ENCODE results near the gene FAM161A. TPM values are rescaled to one million over a fixed set of nuclear protein-coding genes. Genes with fewer than 3 reads are reported as not detected.
"Not testable (repeated sequence)": the region's sequence is repeated elsewhere in the genome, so short reads cannot be mapped to it uniquely, and the experiment has no call there.

Gene FAM161A
- total RNA-seq, 1 experiment from 2014 or later = 1.7 TPM

DNA sequence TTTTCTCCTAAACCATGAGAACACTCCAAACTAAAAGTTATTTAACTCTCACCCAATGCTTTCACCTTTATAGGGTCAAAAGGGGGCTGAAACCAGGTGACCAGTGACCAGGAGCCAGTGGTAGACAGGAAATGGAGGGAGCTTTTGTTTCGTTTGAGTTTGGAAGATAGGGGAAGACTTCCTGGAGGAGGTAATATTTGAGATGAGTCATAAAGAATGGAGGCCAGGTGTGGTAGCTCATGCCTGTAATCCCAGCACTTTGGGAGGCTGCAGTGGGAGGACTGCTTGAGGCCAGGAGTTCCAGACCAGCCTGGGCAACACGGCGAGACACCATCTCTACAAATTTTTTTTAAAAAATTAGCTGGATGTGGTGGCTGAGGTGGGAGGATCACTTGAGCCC is 8.5 kb downstream of the FAM161A start:
- DNase-seq (ENCODE audit: low read depth) = no peak

DNA sequence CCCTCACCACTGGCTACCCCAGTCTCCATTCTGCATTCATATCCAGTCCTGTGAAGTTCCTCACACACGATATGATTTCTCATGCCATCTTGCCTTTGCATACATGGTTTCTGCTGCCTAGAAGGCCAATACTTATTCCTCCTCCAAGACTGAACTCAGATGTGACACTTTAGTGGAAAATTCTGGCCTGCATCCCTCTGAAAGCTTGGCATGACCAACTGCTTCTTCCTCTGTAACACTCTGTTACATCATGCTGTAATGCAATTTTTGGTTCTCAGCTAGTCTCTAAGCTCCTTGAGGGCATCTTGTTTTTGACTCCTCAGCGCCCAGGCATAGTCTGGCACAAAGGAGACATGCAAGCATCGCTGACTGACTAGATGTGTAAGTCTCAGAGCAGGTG is 12.6 kb downstream of the FAM161A start:
- DNase-seq (ENCODE audit: low read depth) = no peak

DNA sequence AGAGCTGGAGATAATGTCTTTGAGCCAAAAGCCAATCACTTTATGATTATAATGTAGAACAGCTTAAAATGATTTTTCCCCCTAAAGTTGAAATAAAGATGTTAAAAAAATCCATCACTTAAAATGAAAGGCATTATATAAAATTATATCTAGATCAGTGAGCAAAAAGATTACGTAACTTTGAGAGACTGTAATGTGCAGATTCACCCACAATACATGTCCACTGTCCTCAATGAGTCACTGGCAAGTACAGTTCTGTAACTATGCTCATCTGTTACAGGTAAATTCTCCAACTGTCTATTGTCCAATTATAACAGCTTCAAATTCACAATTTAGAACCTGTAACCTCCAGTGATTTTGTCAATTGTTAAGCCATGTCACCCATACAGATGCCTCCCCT is 19.0 kb downstream of the FAM161A start:
- peak; percentile 6 for DNase-seq (ENCODE audit: low read depth)

DNA sequence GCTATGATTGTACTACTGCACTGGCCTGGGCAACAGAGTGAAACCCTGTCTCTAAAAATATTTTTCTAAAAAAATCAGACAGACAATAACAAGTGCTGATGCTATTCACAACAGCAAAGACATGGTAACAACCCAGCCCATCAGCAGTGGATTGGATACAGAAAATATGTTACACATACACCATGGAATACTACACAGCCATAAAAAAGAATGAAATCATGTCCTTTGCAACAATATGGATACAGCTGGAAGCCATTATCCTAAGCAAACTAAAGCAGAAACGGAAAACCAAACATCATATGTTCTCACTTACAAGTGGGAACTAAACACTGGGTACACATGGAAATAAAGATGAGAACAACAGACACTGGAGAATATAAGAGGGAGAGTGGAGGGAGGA is 19.9 kb downstream of the FAM161A start:
- DNase-seq (ENCODE audit: low read depth) = no peak

DNA sequence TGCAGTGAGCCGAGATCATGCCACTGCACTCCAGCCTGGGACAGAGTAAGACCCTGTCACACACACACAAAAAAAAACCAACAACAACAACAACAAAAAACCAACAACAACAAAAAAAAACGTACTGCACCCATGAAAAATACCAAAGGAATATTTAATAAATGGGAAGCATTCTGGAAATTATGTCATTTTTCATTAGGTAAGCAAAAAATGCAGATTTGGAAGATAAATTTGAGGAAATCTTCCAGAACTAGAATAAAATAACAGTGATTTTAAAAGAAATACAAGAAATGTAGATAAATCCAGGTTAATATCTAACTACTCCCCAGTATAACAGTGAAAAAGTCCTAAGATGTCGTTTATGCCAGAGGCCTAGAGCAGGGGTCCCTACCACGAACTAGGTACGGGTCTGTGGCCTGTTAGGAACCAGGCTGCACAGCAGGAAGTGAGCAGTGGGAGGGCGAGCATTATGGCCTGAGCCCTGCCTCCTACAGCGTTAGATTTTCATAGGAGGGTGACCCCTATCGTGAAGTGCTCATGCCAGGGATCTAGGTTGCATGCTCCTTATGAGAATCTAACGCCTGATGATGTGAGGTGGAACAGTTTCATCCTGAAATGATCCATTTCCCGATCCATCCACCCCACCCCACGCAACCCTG is 21.5 kb downstream of the FAM161A start:
- no peak for DNase-seq (ENCODE audit: low read depth)

DNA sequence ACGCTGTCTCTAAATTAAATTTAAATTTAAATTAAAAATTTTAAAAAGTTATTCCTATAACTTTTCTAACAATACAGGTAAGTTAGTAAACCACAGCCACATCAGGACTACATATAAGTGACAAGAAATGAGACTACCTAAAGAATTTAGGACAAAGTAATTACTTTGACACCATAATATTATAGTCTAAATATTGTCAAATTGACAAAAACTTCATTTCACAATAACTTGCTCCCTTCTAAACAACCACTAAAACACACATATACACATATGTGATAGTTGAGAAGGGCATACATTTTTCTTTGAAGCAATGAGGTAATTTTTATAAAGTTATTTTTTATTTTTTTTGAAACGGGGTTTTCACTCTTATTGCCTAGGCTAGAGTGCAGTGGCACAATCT is 31.6 kb downstream of the FAM161A start:
- no peak for DNase-seq (ENCODE audit: low read depth)

DNA sequence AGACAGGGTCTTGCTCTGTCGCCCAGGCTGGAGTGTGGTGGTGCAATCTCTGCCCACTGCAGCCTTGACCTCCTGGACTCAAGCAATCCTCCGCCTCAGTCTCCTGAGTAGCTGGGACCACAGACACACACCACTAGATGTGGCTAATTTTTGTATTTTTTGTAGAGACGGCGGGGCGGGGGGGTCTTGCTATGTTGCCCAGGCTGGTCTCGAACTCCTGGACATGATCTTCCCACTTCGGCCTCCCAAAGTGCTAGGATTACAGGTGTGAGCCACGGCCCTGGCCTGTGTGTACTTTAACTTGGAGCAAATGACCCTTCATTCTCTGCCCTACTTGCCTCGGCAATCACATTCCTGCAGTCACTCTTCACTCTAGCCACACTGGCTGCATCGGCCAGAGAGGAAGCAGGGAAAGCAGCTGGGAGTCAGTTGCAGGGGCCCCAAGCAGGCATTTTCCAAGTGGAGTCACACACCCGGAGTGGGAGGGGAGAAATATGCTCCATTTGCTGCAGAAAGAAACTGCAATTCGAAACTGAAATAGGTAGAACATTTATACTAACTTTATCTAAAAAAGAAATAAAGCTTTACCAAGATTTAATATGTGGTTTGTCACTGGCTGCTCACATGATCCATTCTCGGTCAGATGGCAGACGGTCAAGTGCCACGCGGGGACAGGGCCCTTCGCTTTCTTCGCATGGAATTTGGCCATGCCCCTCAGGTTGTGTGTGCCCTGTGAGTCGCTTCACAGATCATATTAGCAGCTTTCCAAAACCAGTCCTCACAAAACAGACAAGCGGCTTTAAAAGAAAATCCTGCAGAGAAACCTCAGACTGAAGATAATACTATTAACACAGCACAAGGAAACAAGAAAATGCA is 37.1 kb downstream of the FAM161A start:
- no peak for DNase-seq (ENCODE audit: low read depth)

DNA sequence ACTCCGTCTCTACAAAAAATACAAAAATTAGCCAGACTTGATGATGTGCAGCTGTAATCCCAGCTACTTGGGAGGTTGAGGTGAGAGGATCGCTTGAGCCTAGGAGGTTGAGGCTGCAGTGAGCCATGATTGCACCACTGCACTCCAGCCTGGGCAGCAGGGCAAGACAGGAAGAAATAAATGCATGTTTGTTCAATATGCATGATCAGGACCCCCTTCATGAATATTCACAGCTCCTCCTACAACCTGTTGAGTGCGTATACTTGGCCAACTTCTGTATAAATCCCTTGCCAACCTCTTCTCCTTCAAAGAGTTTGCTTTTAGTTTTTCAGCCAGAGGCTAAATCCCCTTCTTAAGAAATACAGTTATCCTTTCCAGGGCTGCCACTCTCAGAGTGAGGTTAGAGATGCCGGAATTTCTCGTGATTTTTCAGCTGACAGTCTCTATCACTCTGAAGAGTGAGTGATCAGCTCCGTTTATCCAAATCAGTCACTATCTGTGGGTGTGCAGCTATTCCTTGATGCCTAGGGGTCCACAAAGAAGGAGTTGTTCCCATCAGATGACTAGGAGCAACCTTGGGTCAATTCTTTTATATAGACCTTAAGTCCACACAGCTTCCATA is 39.2 kb downstream of the FAM161A start:
- no peak for DNase-seq (ENCODE audit: low read depth)

DNA sequence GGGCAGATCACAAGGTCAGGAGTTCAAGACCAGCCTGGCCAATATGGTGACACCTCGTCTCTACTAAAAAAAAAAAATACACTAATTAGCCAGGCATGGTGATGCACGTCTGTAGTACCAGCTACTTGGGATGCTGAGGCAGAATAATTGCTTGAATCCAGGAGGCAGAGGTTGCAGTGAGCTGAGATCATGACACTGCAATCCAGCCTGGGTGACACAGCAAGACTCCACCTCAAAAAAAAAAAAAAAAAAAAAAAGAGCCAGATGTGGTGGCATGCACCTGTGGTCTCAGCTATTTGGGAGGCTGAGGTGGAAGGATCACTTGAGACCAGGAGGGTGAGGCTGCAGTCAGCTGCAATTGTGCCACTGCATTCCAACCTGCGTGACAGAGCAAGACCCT is 40.5 kb downstream of the FAM161A start:
- not testable (repeated sequence) for DNase-seq (ENCODE audit: low read depth)

DNA sequence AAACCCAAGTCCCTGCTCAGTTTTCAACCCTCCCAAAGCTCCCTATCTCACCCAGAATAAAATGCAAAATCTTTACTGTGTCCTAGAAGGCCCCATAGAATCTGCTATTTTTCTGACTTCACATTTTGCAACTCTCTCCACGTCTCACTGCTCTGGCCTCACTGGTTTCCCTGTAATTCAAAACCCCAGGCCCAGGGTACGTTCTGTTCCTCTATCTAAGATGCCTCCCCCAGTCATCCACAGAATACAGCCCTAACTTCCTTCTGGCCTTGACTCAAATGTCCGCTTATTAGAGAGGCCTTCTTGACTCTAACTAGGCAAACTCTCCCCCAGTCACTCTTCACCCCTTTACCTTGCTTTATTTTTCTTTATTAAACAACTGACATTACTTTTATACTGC is 42.0 kb downstream of the FAM161A start:
- DNase-seq (ENCODE audit: low read depth) = no peak

DNA sequence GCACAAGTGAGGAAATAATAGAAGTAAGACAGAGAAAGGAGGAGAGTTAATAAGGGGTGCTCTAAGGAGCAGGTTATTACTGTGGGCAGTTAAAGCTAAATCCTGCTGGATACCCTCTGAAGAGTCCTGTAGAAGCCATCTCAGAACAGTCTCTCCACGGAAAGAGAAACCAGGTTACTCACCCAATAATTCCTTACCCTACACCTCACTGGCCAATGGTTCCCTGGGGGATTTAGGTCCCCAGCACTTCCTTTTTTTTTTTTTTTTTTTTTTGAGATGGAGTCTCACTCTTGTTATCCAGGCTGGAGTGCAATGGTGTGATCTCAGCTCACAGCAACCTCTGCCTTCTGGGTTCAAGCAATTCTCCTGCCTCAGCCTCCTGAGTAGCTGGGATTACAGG is 43.7 kb downstream of the FAM161A start:
- DNase-seq (ENCODE audit: low read depth) = not testable (repeated sequence)

DNA sequence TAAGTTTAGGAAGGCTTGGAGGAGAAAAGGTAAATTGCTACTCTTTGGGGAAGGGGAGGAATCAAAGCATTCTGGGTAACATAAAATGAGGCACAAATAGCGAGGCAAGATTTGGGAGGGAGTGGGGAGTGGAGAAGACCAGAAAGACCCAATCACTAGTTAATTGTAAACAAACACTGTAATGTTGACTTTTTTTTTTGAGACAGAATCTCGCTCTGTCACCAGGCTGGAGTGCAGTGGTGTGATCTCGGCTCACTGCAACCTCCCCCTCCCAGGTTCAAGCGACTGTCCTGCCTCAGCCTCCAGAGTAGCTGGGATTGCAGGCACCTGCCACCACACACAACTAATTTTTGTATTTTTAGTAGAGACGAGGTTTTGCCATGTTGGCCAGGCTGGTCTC is 45.2 kb downstream of the FAM161A start:
- DNase-seq (ENCODE audit: low read depth) = not testable (repeated sequence)

DNA sequence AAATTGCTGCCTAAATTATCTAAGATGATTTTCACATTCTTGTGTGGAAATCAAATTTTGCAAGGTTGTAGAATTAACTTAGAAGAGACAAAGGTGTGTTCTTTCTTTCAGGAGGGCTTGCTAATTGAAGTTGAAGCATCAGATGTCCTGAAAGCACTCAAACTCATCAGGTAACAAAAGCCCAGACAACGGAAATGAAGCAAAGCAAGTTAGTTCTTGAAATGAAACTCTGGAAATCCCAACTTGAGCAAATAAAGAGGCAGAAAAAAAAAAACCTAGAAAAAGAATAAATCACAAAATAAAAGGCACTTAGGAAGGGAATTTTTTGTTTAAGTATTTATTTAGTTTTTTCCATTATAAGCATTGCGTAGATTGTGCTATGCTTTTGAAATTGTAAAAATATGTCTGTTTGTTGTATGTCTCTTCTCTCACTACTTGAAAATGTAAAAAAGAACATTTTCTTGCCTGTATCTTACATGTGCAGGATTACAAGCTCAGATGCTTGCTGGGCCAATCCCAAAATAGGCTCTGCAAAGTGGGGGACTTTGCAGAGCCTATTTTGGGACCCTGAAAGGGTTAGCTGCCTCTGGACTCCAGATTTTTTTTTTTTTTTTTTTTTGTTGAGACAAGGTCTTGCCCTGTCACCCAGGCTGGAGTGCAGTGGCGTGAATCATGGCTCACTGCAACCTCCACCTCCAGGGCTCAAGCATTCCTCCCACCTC is 46.7 kb downstream of the FAM161A start:
- no peak for DNase-seq (ENCODE audit: low read depth)

DNA sequence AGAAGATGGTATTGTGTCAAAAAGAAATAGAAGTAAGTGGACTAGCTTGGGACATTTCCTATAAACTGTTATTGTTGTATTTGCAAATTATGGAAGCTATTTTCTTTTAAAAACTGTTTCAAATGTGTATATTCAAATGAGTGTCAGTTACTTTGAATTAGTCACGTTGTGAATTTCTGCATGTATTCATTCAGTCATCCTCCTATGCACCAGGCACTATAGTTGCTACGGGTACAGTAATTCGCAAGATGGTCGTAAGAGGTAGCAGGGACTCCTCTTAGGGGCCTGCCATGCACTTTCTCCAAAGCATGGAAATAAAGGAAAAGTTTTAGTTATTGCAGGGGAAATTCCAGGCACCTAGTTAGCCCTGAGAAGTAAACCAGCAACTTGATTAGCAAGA is 51.3 kb downstream of the FAM161A start:
- DNase-seq (ENCODE audit: low read depth) = no peak

DNA sequence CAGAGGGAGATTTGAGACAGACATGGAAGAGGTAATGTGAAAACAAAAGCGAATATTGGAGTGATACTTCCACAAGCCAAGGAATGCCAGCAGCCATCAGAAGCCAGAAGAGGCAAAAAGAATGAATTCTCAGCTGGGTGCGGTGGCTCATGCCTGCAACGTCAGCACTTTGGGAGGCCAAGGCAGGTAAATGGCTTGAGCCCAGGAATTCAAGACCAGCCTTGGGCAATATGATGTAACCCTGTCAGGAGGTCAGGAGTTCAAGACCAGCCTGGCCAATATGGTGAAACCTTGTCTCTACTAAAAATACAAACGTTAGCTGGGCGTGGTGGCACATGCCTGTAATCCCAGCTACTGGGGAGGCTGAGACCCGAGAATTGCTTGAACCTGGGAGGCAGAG is 54.8 kb downstream of the FAM161A start:
- DNase-seq (ENCODE audit: low read depth) = no peak

DNA sequence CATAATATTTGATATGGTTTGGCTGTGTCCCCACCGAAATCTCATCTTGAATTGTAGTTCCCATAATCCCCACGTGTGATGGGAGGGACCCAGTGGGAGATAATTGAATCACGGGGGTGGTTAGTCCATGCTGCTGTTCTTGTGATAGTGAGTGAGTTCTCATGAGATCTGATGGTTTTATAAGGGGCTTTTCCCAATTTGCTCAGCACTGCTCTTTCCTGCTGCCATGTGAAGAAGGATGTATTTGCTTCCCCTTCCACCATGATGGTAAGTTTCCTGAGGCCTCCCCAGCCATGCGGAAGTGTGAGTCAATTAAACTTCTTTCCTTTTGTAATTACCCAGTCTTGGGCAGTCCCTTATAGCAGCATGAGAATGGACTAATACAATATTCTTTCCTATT is 56.4 kb downstream of the FAM161A start:
- DNase-seq (ENCODE audit: low read depth) = not testable (repeated sequence)

DNA sequence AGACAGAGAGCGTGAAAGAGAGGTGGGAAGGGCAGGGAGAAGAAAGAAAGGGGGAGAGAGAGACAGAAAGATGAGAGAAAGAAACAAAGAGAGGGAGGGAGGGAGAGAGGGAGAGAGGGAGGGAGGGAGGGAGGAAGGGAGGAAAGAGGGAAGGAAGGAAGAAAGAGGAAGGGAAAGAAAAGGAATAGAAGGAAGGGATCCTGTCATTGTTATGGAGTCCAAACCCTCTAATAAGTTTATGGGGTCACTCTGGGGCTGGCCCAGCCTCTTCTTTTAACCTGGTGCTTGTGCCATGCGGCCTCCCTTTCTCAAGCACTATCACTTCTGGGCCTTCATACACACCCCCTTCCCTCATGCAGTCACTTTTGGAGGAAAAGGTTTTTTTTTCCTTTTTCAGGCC is 58.5 kb downstream of the FAM161A start:
- no peak for DNase-seq (ENCODE audit: low read depth)

DNA sequence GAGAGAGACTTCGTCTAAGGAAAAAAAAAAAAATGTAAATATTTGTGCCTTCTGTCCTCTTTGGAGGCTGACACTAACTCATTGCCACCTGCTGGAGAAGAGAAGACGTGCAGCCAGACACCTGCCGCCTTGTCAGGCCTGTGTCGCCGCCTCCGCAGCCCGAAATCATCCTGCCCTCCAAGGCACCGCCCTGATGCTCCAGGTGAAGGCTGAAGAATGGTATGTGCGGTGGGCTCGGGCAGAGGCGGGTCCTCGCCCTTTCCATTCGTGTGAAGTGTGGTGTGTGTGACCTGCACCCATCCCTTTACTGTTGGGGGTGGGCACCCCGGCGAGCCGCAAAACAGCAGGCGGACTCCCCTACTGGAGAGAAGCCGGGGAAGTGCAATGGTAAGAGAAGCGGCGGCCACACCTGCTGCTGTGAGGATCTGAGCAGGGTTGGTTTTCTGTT is 60.4 kb downstream of the FAM161A start:
- peak; percentile 40 for DNase-seq (ENCODE audit: low read depth)

DNA sequence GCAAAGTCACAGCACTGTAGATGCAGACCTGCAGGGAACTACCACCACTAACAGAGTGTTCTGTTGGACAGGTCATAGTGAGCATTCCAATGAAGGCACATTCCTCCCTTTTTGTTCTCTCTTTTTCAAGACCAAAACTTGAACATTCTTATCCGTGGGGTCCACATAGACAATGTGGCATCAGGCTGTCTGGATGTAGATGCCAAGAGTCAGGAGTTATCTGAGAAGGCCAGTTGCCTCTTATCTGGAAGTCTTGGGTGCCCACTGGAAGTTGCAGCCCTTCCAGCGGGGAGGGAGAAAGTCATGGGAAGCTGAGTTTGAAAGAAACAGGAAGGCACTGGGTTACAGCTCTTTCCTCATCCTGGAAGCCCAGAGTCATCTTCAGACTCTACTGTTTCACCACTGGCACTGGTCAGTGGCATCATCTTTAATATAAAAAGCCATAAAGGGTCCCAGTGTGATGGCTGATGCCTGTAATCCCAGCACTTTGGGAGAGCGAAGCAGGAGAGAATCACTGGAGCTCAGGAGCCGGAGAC is 61.4 kb downstream of the FAM161A start:
- no peak for DNase-seq (ENCODE audit: low read depth)

DNA sequence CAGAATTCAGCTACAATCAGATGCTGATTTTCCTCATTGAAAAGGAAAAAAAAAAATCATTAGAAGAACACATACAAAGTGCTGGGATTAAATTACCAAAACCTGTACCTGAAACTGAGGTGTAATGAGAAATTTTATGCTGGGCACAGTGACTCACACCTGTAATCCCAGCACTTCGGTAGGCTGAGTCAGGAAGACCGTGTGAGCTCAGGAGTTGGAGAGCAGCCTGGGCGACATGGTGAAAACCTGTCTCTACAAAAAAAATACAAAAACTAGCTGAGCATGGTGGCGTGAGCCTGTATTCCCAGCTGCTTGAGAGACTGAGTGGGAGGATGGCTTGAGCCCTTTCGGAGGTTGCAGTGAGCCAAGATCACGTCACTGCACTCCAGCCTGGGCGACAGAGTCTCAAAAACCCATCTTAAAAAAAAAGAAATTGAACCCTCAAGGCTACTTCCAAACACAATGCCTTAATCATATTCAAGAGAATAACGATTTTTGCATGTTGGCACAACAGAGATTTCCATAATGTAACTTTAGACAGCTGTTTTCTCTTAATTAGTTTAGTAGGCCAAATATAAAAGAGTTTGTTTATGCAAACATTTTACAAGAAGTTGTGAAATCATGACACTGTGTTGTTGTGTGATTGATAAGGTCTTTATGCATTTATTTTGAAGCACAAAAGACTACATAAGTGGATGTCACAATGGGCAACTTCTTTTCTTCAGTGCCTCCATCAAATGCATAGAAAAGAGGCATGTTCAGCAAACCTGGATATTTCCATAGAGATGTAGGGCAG is 63.9 kb downstream of the FAM161A start:
- peak; percentile 43 for DNase-seq (ENCODE audit: low read depth)

DNA sequence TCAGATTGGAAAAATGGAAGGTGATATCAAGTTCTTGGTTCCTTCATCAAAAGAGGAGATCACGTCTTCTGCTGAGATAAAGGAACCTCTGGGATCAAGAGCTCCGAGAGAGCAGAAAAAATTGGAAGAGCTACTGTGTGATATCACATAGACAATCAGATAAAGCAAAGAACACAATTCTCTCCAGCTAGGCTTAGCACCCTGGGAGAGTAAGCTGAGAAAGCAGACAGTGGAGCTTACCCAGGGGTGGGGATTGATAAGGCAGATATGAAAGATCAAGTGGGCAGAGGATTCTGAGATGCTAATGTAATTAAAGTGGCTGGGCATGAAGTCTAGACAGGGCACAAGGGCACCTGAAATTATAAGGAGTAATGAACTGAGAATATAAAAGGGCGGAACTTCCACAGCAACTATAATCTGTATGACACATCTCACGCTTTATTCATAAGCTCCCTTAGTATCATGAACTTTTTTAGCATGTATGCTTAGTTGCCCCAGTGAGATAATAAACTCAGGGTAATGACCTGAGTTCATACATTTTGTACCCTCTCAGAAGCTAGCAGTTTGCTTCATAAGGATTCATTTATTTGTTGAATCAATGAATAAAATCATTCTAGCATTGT is 65.8 kb downstream of the FAM161A start:
- no peak for DNase-seq (ENCODE audit: low read depth)

Data from M059J (cell line).